ENCODE measurements around the gene S100A8. TPM values are rescaled to one million over a fixed set of nuclear protein-coding genes. Genes with fewer than 3 reads are reported as not detected.

Gene S100A8
- total RNA-seq, 1 experiment from 2014 or later, result 1.4 TPM

DNA sequence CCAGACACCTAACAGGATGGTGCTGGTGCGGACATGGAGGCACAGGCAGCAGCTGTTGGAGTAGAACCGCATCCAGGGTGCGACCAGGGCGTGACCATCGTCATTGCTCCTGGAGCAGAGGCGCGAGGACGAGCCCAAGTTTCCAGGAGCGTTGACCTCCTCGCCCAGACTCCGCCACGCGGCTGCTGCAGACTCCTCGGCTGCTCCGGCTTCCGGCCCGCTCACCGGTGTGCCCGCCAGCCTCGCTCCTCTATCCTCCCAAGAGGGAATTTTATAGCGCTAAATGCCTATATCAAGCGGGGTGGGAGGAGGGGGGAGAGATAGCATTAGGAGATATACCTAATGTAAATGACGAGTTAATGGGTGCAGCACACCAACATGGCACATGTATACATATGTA, 10.2 kb downstream of the S100A8 start (continued):
- TF ChIP-seq CEBPB (IDR thresholded peaks at IDR 0.05; ENCODE audit: low read depth), result no peak
- TF ChIP-seq SRF (IDR thresholded peaks at IDR 0.05; ENCODE audit: low read depth), result no peak
- no peak for TF ChIP-seq RAD21 (IDR thresholded peaks at IDR 0.05; ENCODE audit: low read depth)
- TF ChIP-seq, protein P1, sequence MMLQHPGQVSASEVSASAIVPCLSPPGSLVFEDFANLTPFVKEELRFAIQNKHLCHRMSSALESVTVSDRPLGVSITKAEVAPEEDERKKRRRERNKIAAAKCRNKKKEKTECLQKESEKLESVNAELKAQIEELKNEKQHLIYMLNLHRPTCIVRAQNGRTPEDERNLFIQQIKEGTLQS (IDR thresholded peaks at IDR 0.05), result no peak
- no peak for TF ChIP-seq JUND (IDR thresholded peaks at IDR 0.05)
- TF ChIP-seq EZH2phosphoT487 (IDR thresholded peaks at IDR 0.05; ENCODE audit: borderline replicate concordance), result no peak
- TF ChIP-seq TCF7L2 (IDR thresholded peaks at IDR 0.05; ENCODE audit: borderline replicate concordance, extremely low read depth, insufficient read depth, insufficient read length), result no peak

DNA sequence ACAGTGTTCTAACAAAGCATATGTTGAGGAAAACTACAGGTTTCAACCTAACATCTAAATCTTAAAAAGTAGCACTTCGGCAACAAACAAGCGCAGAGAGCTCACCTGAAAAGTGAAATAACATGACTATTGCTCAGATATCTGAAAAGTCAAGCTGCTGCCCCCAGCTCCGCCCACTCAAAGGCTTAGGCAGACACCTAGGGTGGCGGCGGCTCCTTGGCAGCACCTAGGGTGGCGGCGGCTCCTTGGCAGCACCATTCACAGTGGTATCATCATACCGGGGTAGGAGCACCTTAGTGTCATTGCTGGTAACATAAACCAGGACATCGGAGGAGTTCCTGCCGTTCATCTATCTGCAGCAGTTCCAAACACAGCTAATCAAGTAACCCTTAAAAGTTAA, 11.3 kb downstream of the S100A8 start:
- Histone ChIP-seq H3K27me3 (ENCODE audit: insufficient read depth, low read length) (peaks cover 54% of the 10 kb centered on the region), H4K20me1 (ENCODE audit: insufficient read depth) (no peaks in the 10 kb centered on the region), H3K36me3 (ENCODE audit: control insufficient read depth in 1 of 2, insufficient read depth in 2 of 2, low read length in 2 of 2) (no peaks in the 10 kb centered on the region), H3K79me2 (ENCODE audit: insufficient read depth, low read length) (no peaks in the 10 kb centered on the region), H3K4me2 (ENCODE audit: low read length) (no peak overlapping the region), H3K9me3 (ENCODE audit: control insufficient read depth in 1 of 2, insufficient read depth in 1 of 2, low read depth in 1 of 2, low read length in 2 of 2) (no peaks in the 10 kb centered on the region), H2AFZ (ENCODE audit: low read depth, low read length, poor library complexity, severe bottlenecking) (no peak overlapping the region), H3K4me3 (replicated peaks in 1 of 2; ENCODE audit: low read depth in 1 of 2, low read length in 2 of 2) (no peak overlapping the region), H3K4me1 (ENCODE audit: control insufficient read depth in 1 of 2, insufficient read depth in 2 of 2, low read length in 2 of 2) (no peaks in the 10 kb centered on the region), H3K9me2 (ENCODE audit: insufficient read depth) (no peaks in the 10 kb centered on the region), H3K27ac (ENCODE audit: low read depth, low read length) (no peak overlapping the region), H3K9ac (ENCODE audit: low read length) (no peak overlapping the region)
- intact Hi-C loops (cut with micrococcal nuclease), result no loop called here
- ATAC-seq (no peak), DNase-seq (ENCODE audit: low read depth, low spot score) (no peak)
- ChIA-PET RAD21 (ENCODE audit: low non-redundant PET in 1 of 2, low total read pairs in 2 of 2, uncharacterized antibody in 2 of 2, unreplicated experiment in 2 of 2) (no interaction called here), CTCF (no interaction called here), POLR2A (no interaction called here)
- no TSS peak for BruUV-seq (replicated peaks)
- no peak for TF ChIP-seq SP1 (IDR thresholded peaks at IDR 0.05; ENCODE audit: low read depth)
- no peak for TF ChIP-seq POLR2AphosphoS5 (IDR thresholded peaks at IDR 0.05; ENCODE audit: low read depth, low read length)
- no peak for TF ChIP-seq FOSL1 (IDR thresholded peaks at IDR 0.05; ENCODE audit: low read depth)
- no peak for TF ChIP-seq ELF1 (IDR thresholded peaks at IDR 0.05; ENCODE audit: borderline replicate concordance, low read depth)
- TF ChIP-seq TCF7L2 (IDR thresholded peaks at IDR 0.05; ENCODE audit: borderline replicate concordance, extremely low read depth, insufficient read depth, insufficient read length), result no peak
- no peak for TF ChIP-seq CBX3 (IDR thresholded peaks at IDR 0.05; ENCODE audit: low read depth)
- no peak for TF ChIP-seq CEBPB (IDR thresholded peaks at IDR 0.05; ENCODE audit: low read depth)
- TF ChIP-seq, protein P2, sequence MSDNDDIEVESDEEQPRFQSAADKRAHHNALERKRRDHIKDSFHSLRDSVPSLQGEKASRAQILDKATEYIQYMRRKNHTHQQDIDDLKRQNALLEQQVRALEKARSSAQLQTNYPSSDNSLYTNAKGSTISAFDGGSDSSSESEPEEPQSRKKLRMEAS (IDR thresholded peaks at IDR 0.05), result no peak
- TF ChIP-seq POLR2A (IDR thresholded peaks at IDR 0.05; ENCODE audit: borderline replicate concordance, extremely low read depth, insufficient read depth, insufficient read length), result no peak
- no peak for TF ChIP-seq ZFX (IDR thresholded peaks at IDR 0.05)
- no peak for TF ChIP-seq EZH2 (IDR thresholded peaks at IDR 0.05)
- TF ChIP-seq YY1 (IDR thresholded peaks at IDR 0.05; ENCODE audit: extremely low read depth, insufficient replicate concordance, low read depth, low read length), result no peak
- TF ChIP-seq, protein P3, sequence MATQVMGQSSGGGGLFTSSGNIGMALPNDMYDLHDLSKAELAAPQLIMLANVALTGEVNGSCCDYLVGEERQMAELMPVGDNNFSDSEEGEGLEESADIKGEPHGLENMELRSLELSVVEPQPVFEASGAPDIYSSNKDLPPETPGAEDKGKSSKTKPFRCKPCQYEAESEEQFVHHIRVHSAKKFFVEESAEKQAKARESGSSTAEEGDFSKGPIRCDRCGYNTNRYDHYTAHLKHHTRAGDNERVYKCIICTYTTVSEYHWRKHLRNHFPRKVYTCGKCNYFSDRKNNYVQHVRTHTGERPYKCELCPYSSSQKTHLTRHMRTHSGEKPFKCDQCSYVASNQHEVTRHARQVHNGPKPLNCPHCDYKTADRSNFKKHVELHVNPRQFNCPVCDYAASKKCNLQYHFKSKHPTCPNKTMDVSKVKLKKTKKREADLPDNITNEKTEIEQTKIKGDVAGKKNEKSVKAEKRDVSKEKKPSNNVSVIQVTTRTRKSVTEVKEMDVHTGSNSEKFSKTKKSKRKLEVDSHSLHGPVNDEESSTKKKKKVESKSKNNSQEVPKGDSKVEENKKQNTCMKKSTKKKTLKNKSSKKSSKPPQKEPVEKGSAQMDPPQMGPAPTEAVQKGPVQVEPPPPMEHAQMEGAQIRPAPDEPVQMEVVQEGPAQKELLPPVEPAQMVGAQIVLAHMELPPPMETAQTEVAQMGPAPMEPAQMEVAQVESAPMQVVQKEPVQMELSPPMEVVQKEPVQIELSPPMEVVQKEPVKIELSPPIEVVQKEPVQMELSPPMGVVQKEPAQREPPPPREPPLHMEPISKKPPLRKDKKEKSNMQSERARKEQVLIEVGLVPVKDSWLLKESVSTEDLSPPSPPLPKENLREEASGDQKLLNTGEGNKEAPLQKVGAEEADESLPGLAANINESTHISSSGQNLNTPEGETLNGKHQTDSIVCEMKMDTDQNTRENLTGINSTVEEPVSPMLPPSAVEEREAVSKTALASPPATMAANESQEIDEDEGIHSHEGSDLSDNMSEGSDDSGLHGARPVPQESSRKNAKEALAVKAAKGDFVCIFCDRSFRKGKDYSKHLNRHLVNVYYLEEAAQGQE (IDR thresholded peaks at IDR 0.05; ENCODE audit: low read depth), result no peak
- TF ChIP-seq EGR1 (IDR thresholded peaks at IDR 0.05; ENCODE audit: low read depth), result no peak
- TF ChIP-seq ZNF274 (IDR thresholded peaks at IDR 0.05; ENCODE audit: low read depth, low read length), result no peak
- no peak for TF ChIP-seq SIN3A (IDR thresholded peaks at IDR 0.05; ENCODE audit: low read depth)
- TF ChIP-seq SRF (IDR thresholded peaks at IDR 0.05; ENCODE audit: low read depth), result no peak
- TF ChIP-seq, protein P4, sequence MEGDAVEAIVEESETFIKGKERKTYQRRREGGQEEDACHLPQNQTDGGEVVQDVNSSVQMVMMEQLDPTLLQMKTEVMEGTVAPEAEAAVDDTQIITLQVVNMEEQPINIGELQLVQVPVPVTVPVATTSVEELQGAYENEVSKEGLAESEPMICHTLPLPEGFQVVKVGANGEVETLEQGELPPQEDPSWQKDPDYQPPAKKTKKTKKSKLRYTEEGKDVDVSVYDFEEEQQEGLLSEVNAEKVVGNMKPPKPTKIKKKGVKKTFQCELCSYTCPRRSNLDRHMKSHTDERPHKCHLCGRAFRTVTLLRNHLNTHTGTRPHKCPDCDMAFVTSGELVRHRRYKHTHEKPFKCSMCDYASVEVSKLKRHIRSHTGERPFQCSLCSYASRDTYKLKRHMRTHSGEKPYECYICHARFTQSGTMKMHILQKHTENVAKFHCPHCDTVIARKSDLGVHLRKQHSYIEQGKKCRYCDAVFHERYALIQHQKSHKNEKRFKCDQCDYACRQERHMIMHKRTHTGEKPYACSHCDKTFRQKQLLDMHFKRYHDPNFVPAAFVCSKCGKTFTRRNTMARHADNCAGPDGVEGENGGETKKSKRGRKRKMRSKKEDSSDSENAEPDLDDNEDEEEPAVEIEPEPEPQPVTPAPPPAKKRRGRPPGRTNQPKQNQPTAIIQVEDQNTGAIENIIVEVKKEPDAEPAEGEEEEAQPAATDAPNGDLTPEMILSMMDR (IDR thresholded peaks at IDR 0.05 in 2 of 3, conservative IDR thresholded peaks at IDR 0.05 in 1 of 3; ENCODE audit: borderline replicate concordance in 1 of 3, insufficient read depth in 1 of 3, low read depth in 2 of 3, low read length in 2 of 3), result no peak

Measured in HCT116 (cell line).